Mucosa of rectum (tissue), 2 donors: ENCODE measurements around the gene RPH3AL.

Source experiments
- H3K27ac ChIP-seq, 2 donors: one replicate each; pipeline ENCODE4 v1.7.0; 2013; ENCODE audit warnings: inconsistent platforms in 2 of 2, low read depth in 2 of 2, low read length in 2 of 2
- H3K27me3 ChIP-seq, 2 donors: one replicate each; pipeline ENCODE4 v1.7.0; 2013; ENCODE audit warnings: low read length in 2 of 2; ENCODE audit not compliant: control insufficient read depth in 2 of 2, insufficient read depth in 2 of 2
- H3K36me3 ChIP-seq, 2 donors: one replicate each; pipeline ENCODE4 v1.7.0; 2013; ENCODE audit warnings: low read length in 2 of 2; ENCODE audit not compliant: control insufficient read depth in 2 of 2, insufficient read depth in 2 of 2
- H3K4me1 ChIP-seq, 2 donors: one replicate each; pipeline ENCODE4 v1.7.0; 2013; ENCODE audit warnings: low read length in 2 of 2, mild to moderate bottlenecking in 1 of 2; ENCODE audit not compliant: control insufficient read depth in 2 of 2, insufficient read depth in 2 of 2
- H3K4me3 ChIP-seq, 2 donors: one replicate each; pipeline ENCODE4 v1.7.0; 2013; ENCODE audit warnings: low read length in 2 of 2
- H3K9ac ChIP-seq, 2 donors: one replicate each; pipeline ENCODE4 v1.7.0; 2013; ENCODE audit warnings: low read length in 2 of 2, low read depth in 1 of 2, mild to moderate bottlenecking in 1 of 2
- H3K9me3 ChIP-seq, 2 donors: one replicate each; pipeline ENCODE4 v1.7.0; 2013; ENCODE audit warnings: low read length in 2 of 2; ENCODE audit not compliant: control insufficient read depth in 2 of 2
- donor health status: healthy.
- donor health status: Normal muscosa, but diverticular disease.

RPH3AL gene

GRCh38 chr17:263271-263670 lies 89.3 kb downstream of the RPH3AL start:
- Histone ChIP-seq H3K36me3 (peaks cover 0 to 8% of the 10 kb centered on the region in 2 donors), H3K27ac (no peak overlapping the region), H3K4me3 (no peak overlapping the region), H3K27me3 (no peaks in the 10 kb centered on the region), H3K9me3 (no peaks in the 10 kb centered on the region), H3K9ac (no peak overlapping the region), H3K4me1 (no peaks in the 10 kb centered on the region)

GRCh38 chr17:261635-262034 lies 91.0 kb downstream of the RPH3AL start:
- H3K27me3 ChIP-seq = no peaks in the 10 kb centered on the region
- H3K36me3 ChIP-seq = peaks cover 0 to 8% of the 10 kb centered on the region in 2 donors
- no peak overlapping the region for H3K27ac ChIP-seq
- H3K4me1 ChIP-seq = no peaks in the 10 kb centered on the region
- no peak overlapping the region for H3K4me3 ChIP-seq
- no peaks in the 10 kb centered on the region for H3K9me3 ChIP-seq
- no peak overlapping the region for H3K9ac ChIP-seq

- Histone ChIP-seq H3K4me3 (no peak overlapping the region), H3K9me3 (no peaks in the 10 kb centered on the region), H3K36me3 (peaks cover 0 to 8% of the 10 kb centered on the region in 2 donors), H3K4me1 (no peaks in the 10 kb centered on the region), H3K27me3 (no peaks in the 10 kb centered on the region), H3K9ac (no peak overlapping the region), H3K27ac (no peak overlapping the region)
Measured at GRCh38 chr17:260944-261343, 91.7 kb downstream of the RPH3AL start.

- peaks cover 0 to 8% of the 10 kb centered on the region in 2 donors for H3K36me3 ChIP-seq
- no peak overlapping the region for H3K4me3 ChIP-seq
- H3K27ac ChIP-seq = no peak overlapping the region
- H3K4me1 ChIP-seq = no peaks in the 10 kb centered on the region
- no peak overlapping the region for H3K9ac ChIP-seq
- H3K9me3 ChIP-seq = no peaks in the 10 kb centered on the region
- H3K27me3 ChIP-seq = no peaks in the 10 kb centered on the region
Measured at GRCh38 chr17:260031-260791, 92.4 kb downstream of the RPH3AL start.

GRCh38 chr17:259341-259976 lies 93.1 kb downstream of the RPH3AL start:
- Histone ChIP-seq H3K36me3 (peaks cover 0 to 8% of the 10 kb centered on the region in 2 donors), H3K4me1 (no peaks in the 10 kb centered on the region), H3K9me3 (no peaks in the 10 kb centered on the region), H3K9ac (no peak overlapping the region), H3K4me3 (no peak overlapping the region), H3K27ac (no peak overlapping the region), H3K27me3 (no peaks in the 10 kb centered on the region)

- Histone ChIP-seq H3K4me1 (no peaks in the 10 kb centered on the region), H3K9ac (no peak overlapping the region), H3K27me3 (no peaks in the 10 kb centered on the region), H3K36me3 (peaks cover 0 to 7% of the 10 kb centered on the region in 2 donors), H3K4me3 (no peak overlapping the region), H3K27ac (no peak overlapping the region), H3K9me3 (no peaks in the 10 kb centered on the region)
Measured at GRCh38 chr17:258906-259305, 93.7 kb downstream of the RPH3AL start.

- Histone ChIP-seq H3K36me3 (peaks cover 0 to 3% of the 10 kb centered on the region in 2 donors), H3K4me3 (no peak overlapping the region), H3K9me3 (no peaks in the 10 kb centered on the region), H3K4me1 (no peaks in the 10 kb centered on the region), H3K9ac (no peak overlapping the region), H3K27me3 (no peaks in the 10 kb centered on the region), H3K27ac (no peak overlapping the region)
Measured at GRCh38 chr17:258045-258734, 94.4 kb downstream of the RPH3AL start.

- Histone ChIP-seq H3K36me3 (no peaks in the 10 kb centered on the region), H3K27ac (no peak overlapping the region), H3K4me3 (no peak overlapping the region), H3K27me3 (no peaks in the 10 kb centered on the region), H3K4me1 (no peaks in the 10 kb centered on the region), H3K9me3 (no peaks in the 10 kb centered on the region), H3K9ac (no peak overlapping the region)
Measured at GRCh38 chr17:253091-253846, 99.3 kb downstream of the RPH3AL start.

GRCh38 chr17:252456-252855 lies 100.2 kb downstream of the RPH3AL start:
- H3K9ac ChIP-seq = no peak overlapping the region
- peaks cover 0 to 7% of the 10 kb centered on the region in 2 donors for H3K4me1 ChIP-seq
- H3K36me3 ChIP-seq = no peaks in the 10 kb centered on the region
- H3K9me3 ChIP-seq = no peaks in the 10 kb centered on the region
- no peak overlapping the region for H3K4me3 ChIP-seq
- no peaks in the 10 kb centered on the region for H3K27me3 ChIP-seq
- H3K27ac ChIP-seq = no peak overlapping the region
